Panc1 (cell line): Measurements from ENCODE around the gene CPA5. TPM values are rescaled to one million over a fixed set of nuclear protein-coding genes. Genes with fewer than 3 reads are reported as not detected.

Experiments
- ATAC-seq: fragments of 200-7000 bp; cut with Tn5 transposase; 2 replicates; pipeline ENCODE4 v1.9.1; 2020; ENCODE audit warnings: mild to moderate bottlenecking, moderate library complexity
- BruUV-seq: library from RNA; stranded (reverse); fragments of 400-500 nt; replicated peaks from 2 replicates; lab custom pipeline; 2021; lab: Mats Ljungman, UMichigan
- CTCF ChIA-PET: fragments of 300-600 bp; sonication (Branson Sonifier 250); formaldehyde crosslinking; loops from one replicate; lab custom pipeline; 2022; ENCODE audit warnings: antibody characterized with exemption; lab: Charles Lee
- POLR2A ChIA-PET: fragments of 300-600 bp; sonication (Branson Sonifier 250); formaldehyde crosslinking; loops from one replicate; lab custom pipeline; 2022; ENCODE audit warnings: antibody characterized with exemption; lab: Charles Lee
- DNase-seq: peaks from one replicate; pipeline ENCODE4 v3.0.0-alpha.2; 2010; ENCODE audit warnings: low read depth, low spot score
- H3K27ac ChIP-seq: 2 replicates; pipeline ENCODE4 v1.5.1; 2011; ENCODE audit warnings: mild to moderate bottlenecking, low read length, inconsistent platforms
- H3K27me3 ChIP-seq: fragments of 200-500 bp; sonication (Bioruptor generic); 2 replicates; pipeline ENCODE4 v1.6.0; 2014; ENCODE audit warnings: low read length, inconsistent platforms; ENCODE audit not compliant: control insufficient read depth, insufficient read depth
- H3K36me3 ChIP-seq: fragments of 200-500 bp; sonication (Bioruptor generic); 2 replicates; pipeline ENCODE4 v1.5.1; 2014; ENCODE audit warnings: inconsistent platforms, mild to moderate bottlenecking, low read length, moderate library complexity; ENCODE audit not compliant: control insufficient read depth, insufficient read depth
- H3K4me1 ChIP-seq: 2 replicates; pipeline ENCODE4 v1.5.1; 2011; ENCODE audit warnings: inconsistent platforms, mild to moderate bottlenecking, low read length, moderate library complexity; ENCODE audit not compliant: control insufficient read depth, insufficient read depth
- H3K4me3 ChIP-seq, 2 experiments: 2 replicates each; pipeline ENCODE4 v1.5.1; 2011 to 2012; ENCODE audit warnings: low read depth in 2 of 2, low read length in 2 of 2, mild to moderate bottlenecking in 2 of 2, inconsistent platforms in 1 of 2, moderate library complexity in 1 of 2
- H3K9me3 ChIP-seq: fragments of 200-500 bp; sonication (Bioruptor generic); 2 replicates; pipeline ENCODE4 v1.5.1; 2014; ENCODE audit warnings: low read depth, mild to moderate bottlenecking, inconsistent platforms, low read length, moderate library complexity; ENCODE audit not compliant: control insufficient read depth, insufficient read depth
- POLR2AphosphoS5 ChIP-seq: IDR thresholded peaks from 2 replicates; pipeline ENCODE4 v1.6.1; 2012; ENCODE audit warnings: mild to moderate bottlenecking, low read depth, low read length, moderate library complexity
- SIN3A ChIP-seq: IDR thresholded peaks from 2 replicates; pipeline ENCODE4 v1.6.1; 2012; ENCODE audit warnings: low read depth, mild to moderate bottlenecking, low read length, moderate library complexity, borderline replicate concordance; ENCODE audit not compliant: insufficient read depth
- TCF7L2 ChIP-seq: IDR thresholded peaks from 2 replicates; pipeline ENCODE4 v1.6.1; 2011; ENCODE audit warnings: mild to moderate bottlenecking, low read depth, low read length, inconsistent platforms
- in situ Hi-C: cut with HindIII; loops from 2 replicates; pipeline ENCODE4 v1.10.0; 2016; ENCODE audit warnings: low sequenced_read_pairs, low pct_unique_long_range_greater_than_20kb
- intact Hi-C: fragments of 100-400 bp; cut with micrococcal nuclease; formaldehyde crosslinking; loops from one replicate; pipeline ENCODE4 v1.10.0; 2022; ENCODE audit not compliant: unreplicated experiment
- total RNA-seq: library from RNA; stranded (reverse); gene quantifications from one replicate; pipeline ENCODE4 v1.2.1, GENCODE V29; 2021; ENCODE audit not compliant: unreplicated experiment
- TF ChIP-seq, protein P1 (sequence below), 2 experiments: IDR thresholded peaks; 2 replicates each; pipeline ENCODE4 v1.6.1; 2011 to 2012; ENCODE audit warnings: low read depth in 2 of 2, control low read depth in 1 of 2, low read length in 1 of 2, mild to moderate bottlenecking in 1 of 2, moderate library complexity in 1 of 2; ENCODE audit not compliant: insufficient read depth in 1 of 2
- TF ChIP-seq, protein P2 (sequence below): fragments of 450-650 bp; IDR thresholded peaks from 2 replicates; pipeline ENCODE4 v1.5.1; 2017; ENCODE audit warnings: mild to moderate bottlenecking

The CPA5 gene
- total RNA-seq, 1 experiment from 2014 or later, result not detected

DNA sequence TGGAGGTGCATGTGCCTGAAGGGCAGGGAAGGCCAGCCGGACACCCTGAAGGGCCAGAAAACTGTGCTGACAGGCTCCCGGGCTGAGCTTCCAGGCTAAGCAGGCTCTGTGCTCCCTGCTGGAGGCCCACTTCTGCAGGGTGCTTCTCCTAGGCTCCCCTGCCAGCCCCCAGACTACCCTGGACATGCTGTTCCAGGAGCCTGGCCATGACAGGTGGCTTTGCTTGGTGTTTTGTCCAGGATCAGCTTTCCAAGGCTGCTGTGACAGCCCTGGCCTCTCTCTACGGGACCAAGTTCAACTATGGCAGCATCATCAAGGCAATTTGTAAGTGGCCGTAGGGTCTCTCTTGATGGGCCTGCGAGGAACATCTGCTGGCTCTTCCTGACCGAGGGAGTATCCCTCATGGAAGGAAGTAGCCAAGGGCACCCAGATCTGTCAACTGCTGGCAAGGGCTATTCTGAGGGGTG, 41.0 kb downstream of the CPA5 start:
- H3K4me1 ChIP-seq, result no peaks in the 10 kb centered on the region
- H3K4me3 ChIP-seq, result no peak overlapping the region
- intact Hi-C loops, result loop anchor here (10.0 kb wide), 1 partner anchor 311 kb away; the partner anchor contains the start of gene KLHDC10
- H3K27me3 ChIP-seq, result no peaks in the 10 kb centered on the region
- H3K9me3 ChIP-seq, result no peaks in the 10 kb centered on the region
- ATAC-seq (no peak), DNase-seq (no peak)
- no peaks in the 10 kb centered on the region for H3K36me3 ChIP-seq
- no peak overlapping the region for H3K27ac ChIP-seq
- in situ Hi-C loops, result no loop called here
- ChIA-PET POLR2A (no interaction called here), CTCF (no interaction called here)
- no TSS peak for BruUV-seq
- TF ChIP-seq, protein P1, sequence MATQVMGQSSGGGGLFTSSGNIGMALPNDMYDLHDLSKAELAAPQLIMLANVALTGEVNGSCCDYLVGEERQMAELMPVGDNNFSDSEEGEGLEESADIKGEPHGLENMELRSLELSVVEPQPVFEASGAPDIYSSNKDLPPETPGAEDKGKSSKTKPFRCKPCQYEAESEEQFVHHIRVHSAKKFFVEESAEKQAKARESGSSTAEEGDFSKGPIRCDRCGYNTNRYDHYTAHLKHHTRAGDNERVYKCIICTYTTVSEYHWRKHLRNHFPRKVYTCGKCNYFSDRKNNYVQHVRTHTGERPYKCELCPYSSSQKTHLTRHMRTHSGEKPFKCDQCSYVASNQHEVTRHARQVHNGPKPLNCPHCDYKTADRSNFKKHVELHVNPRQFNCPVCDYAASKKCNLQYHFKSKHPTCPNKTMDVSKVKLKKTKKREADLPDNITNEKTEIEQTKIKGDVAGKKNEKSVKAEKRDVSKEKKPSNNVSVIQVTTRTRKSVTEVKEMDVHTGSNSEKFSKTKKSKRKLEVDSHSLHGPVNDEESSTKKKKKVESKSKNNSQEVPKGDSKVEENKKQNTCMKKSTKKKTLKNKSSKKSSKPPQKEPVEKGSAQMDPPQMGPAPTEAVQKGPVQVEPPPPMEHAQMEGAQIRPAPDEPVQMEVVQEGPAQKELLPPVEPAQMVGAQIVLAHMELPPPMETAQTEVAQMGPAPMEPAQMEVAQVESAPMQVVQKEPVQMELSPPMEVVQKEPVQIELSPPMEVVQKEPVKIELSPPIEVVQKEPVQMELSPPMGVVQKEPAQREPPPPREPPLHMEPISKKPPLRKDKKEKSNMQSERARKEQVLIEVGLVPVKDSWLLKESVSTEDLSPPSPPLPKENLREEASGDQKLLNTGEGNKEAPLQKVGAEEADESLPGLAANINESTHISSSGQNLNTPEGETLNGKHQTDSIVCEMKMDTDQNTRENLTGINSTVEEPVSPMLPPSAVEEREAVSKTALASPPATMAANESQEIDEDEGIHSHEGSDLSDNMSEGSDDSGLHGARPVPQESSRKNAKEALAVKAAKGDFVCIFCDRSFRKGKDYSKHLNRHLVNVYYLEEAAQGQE (IDR thresholded peaks at IDR 0.05; ENCODE audit: insufficient read depth in 1 of 2, low read depth in 2 of 2, low read length in 1 of 2), result no peak
- TF ChIP-seq POLR2AphosphoS5 (no peak), SIN3A (no peak), TCF7L2 (no peak)
- TF ChIP-seq, protein P2, sequence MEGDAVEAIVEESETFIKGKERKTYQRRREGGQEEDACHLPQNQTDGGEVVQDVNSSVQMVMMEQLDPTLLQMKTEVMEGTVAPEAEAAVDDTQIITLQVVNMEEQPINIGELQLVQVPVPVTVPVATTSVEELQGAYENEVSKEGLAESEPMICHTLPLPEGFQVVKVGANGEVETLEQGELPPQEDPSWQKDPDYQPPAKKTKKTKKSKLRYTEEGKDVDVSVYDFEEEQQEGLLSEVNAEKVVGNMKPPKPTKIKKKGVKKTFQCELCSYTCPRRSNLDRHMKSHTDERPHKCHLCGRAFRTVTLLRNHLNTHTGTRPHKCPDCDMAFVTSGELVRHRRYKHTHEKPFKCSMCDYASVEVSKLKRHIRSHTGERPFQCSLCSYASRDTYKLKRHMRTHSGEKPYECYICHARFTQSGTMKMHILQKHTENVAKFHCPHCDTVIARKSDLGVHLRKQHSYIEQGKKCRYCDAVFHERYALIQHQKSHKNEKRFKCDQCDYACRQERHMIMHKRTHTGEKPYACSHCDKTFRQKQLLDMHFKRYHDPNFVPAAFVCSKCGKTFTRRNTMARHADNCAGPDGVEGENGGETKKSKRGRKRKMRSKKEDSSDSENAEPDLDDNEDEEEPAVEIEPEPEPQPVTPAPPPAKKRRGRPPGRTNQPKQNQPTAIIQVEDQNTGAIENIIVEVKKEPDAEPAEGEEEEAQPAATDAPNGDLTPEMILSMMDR, result no peak

DNA sequence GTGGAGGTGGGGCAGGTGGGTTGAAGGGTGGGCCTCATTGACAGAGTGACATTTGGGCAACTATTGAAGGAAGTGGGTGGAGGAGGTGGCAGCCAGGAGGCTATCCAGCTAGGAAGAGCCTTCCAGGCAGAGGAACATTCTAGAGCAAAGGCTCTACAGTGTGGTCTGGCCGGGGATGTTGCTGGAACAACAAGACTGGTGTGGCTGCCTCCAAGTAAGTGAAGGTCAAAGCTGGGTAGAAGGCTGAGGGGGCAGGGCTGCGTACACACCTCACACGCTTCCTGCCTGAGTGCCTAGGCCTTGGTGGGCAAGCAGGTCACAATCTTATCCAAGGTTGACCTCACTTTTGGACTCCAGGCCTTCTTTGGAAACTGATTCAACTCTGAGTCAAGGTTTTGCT, 42.3 kb downstream of the CPA5 start:
- Histone ChIP-seq H3K4me1 (no peaks in the 10 kb centered on the region), H3K9me3 (no peaks in the 10 kb centered on the region), H3K4me3 (no peak overlapping the region), H3K27me3 (no peaks in the 10 kb centered on the region), H3K36me3 (no peaks in the 10 kb centered on the region), H3K27ac (no peak overlapping the region)
- ChIA-PET CTCF (no interaction called here), POLR2A (no interaction called here)
- in situ Hi-C loops, result no loop called here
- TF ChIP-seq TCF7L2 (no peak), SIN3A (no peak), POLR2AphosphoS5 (no peak)
- TF ChIP-seq, protein P2, result no peak
- TF ChIP-seq, protein P1 (IDR thresholded peaks at IDR 0.05; ENCODE audit: insufficient read depth in 1 of 2, low read depth in 2 of 2, low read length in 1 of 2), result no peak
- ATAC-seq (no peak), DNase-seq (no peak)
- no TSS peak for BruUV-seq
- intact Hi-C loops, result loop anchor here (10.0 kb wide), 1 partner anchor 312 kb away; the partner anchor contains the start of gene KLHDC10
